ENCODE data around the gene HMX3.

Gene HMX3

DNA sequence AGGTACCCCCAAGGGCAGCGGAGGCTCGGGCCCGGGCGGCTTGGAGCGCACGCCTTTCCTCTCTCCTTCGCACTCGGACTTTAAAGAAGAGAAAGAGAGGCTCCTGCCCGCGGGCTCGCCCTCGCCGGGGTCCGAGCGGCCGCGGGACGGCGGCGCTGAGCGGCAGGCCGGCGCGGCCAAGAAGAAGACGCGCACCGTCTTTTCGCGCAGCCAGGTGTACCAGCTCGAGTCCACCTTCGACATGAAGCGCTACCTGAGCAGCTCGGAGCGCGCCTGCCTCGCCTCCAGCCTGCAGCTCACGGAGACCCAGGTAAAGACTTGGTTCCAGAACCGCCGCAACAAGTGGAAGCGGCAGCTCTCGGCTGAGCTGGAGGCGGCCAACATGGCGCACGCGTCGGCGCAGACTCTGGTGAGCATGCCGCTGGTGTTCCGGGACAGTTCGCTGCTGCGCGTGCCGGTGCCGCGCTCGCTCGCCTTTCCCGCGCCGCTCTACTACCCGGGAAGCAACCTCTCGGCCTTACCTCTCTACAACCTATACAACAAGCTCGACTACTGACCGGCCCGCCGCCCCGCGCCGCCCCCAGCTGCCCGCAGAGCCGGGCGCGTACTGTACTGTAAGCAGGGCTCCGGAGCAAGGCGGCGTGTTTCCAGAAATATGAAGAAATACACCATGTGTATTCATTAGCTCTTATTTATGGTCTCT lies 13.9 kb downstream of the HMX3 start:
- DNase-seq, result no peak
- H3K4me3 Mint-ChIP-seq, result peak overlapping the region; percentile 72

DNA sequence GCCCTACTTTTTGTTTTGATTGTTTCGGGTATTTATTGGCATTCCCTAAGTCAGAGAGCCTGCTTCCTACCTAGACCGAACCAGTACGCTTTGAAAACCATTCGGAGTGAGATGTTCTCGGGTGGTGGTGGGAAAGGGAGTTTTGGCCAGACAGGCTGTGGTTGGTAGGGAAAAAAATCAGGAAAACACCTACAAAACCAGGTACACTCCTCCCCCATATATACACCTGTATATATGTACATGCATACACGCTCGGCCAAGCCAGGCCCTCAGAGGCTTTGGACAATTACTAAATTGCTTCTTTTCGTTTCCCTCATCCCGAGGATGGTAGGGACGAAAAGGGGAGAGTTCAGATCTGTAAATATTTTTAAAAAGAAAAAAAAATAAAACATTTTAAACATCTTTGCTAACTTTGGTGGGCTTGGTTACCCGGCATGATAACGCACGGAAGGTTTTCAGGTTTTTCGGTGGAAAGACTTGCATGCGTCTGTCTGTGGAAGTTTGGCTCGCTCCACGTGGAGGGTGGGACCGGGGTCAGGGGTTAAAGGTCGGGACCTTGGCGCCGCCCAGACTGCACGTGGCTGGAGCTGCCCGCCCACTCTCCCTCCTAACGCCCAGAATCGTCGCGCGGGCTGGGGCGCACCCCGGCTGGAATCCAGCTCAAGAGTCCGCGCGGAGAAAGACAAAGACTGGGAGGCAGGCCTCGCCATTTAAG lies 14.7 kb downstream of the HMX3 start:
- no peak for ATAC-seq
- Mint-ChIP-seq H3K9me3 (no peaks in the 10 kb centered on the region), H3K36me3 (ENCODE audit: low read depth) (peaks cover 11% of the 10 kb centered on the region), H3K4me3 (peak overlapping the region; percentile 72), H3K27me3 (peaks cover 47% of the 10 kb centered on the region), H3K27ac (no peak overlapping the region), H3K4me1 (peaks cover 63% of the 10 kb centered on the region)
- no peak for DNase-seq

More for the DNA sequence above, 13.9 kb downstream of the HMX3 start:
- Mint-ChIP-seq H3K9me3 (no peaks in the 10 kb centered on the region), H3K4me1 (peaks cover 66% of the 10 kb centered on the region), H3K27ac (no peak overlapping the region), H3K27me3 (peaks cover 54% of the 10 kb centered on the region), H3K36me3 (ENCODE audit: low read depth) (peaks cover 4% of the 10 kb centered on the region)
- no peak for ATAC-seq

GRCh38 chr10:123150986-123151736 lies 15.4 kb downstream of the HMX3 start:
- H3K27me3 Mint-ChIP-seq, result peaks cover 42% of the 10 kb centered on the region
- peaks cover 18% of the 10 kb centered on the region for H3K36me3 Mint-ChIP-seq (ENCODE audit: low read depth)
- peaks cover 2% of the 10 kb centered on the region for H3K9me3 Mint-ChIP-seq
- ATAC-seq (no peak), DNase-seq (no peak)
- H3K4me3 Mint-ChIP-seq, result peak overlapping the region; percentile 72
- peaks cover 64% of the 10 kb centered on the region for H3K4me1 Mint-ChIP-seq
- H3K27ac Mint-ChIP-seq, result no peak overlapping the region

DNA sequence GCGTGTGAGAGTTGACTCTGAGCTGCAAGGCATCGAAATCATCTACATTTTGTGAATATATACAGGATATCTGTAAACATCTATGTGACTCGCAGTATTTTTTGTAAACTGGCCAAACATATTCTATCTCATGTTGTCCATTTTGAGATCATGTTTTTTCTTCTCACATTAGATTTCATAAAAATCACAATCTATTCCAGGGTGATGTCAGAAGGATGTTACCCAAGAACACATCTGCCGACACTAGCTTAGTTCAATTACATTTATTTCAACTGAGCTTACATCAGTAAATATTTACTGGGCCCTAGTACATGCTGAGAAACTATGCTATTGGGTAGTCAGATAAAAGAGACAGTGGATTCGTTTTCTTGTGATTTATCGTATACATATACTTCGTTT lies 16.0 kb downstream of the HMX3 start:
- H3K9me3 Mint-ChIP-seq, result peaks cover 4% of the 10 kb centered on the region
- H3K4me3 Mint-ChIP-seq, result peak overlapping the region; percentile 72
- peaks cover 24% of the 10 kb centered on the region for H3K36me3 Mint-ChIP-seq (ENCODE audit: low read depth)
- no peak for DNase-seq
- peaks cover 39% of the 10 kb centered on the region for H3K27me3 Mint-ChIP-seq
- no peak for ATAC-seq
- H3K4me1 Mint-ChIP-seq, result peaks cover 67% of the 10 kb centered on the region
- H3K27ac Mint-ChIP-seq, result no peak overlapping the region

DNA sequence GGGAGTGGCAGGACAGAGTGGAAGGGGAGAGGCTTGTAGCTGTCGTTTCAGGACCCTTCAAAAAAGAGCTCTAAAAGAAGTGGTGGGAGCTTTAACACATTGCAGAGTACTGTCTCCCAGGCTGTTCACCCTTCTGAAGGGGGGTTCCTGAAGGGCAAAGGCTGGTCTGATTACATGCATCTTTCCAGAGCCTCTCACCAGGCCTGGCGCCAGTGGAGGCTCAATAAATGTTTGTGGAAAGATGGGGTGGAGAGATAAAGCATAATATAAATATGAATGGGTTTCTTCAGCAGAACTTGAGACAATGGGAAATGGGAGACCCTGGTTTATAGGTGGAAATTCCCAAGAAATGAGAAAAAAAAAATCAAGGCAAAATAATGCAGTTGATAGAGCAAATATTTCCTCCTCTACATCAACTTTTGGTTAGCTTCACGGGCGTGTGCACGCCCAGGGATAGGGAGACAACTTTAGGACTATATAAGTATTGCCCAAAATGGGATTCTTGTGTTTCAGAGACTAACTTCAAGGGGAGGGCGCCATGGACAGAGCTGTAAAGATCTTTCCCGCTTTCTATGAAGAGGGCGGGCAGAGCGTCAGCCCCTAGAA lies 17.8 kb downstream of the HMX3 start:
- peaks cover 79% of the 10 kb centered on the region for H3K4me1 Mint-ChIP-seq
- ATAC-seq, result no peak
- H3K4me3 Mint-ChIP-seq, result peak overlapping the region; percentile 98
- peaks cover 4% of the 10 kb centered on the region for H3K9me3 Mint-ChIP-seq
- H3K27me3 Mint-ChIP-seq, result peaks cover 32% of the 10 kb centered on the region
- no peak for DNase-seq
- peaks cover 43% of the 10 kb centered on the region for H3K36me3 Mint-ChIP-seq (ENCODE audit: low read depth)
- peak overlapping the region; percentile 100 for H3K27ac Mint-ChIP-seq

DNA sequence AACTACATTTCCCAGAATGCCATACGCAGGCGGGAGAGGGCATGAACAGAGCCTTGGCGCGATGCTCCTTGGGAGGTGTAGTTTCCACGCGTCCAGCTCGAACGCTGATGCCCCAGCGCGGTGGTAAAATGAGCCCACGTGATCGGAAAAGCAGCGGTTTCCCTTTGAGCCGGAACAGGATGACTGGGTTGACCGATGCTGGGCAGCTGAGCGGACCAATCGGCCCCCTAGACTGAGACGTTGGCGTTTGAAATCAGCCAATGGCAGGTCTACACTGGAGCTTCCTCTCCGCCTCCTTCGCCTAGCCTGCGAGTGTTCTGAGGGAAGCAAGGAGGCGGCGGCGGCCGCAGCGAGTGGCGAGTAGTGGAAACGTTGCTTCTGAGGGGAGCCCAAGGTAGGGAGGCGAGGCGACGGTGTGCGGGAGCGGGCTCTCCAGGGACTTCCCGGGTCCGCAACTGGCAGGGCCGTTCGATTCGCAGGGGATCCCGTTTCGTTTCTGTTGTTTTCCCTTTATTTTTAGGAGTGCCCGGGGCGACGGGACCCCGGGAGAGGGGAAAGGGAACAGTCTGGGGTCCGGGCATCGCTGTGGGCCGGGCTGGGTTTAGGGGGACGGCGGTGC lies 18.4 kb downstream of the HMX3 start, which contains the start of gene BUB3:
BUB3 (plus strand) TSS at position 311 of the 619 bp plus-strand sequence. CDS start 516 bp downstream, outside the sequence.
- DNase-seq (peak; percentile 92), ATAC-seq (peak; percentile 94)
- peaks cover 27% of the 10 kb centered on the region for H3K27me3 Mint-ChIP-seq
- H3K4me1 Mint-ChIP-seq, result peaks cover 80% of the 10 kb centered on the region
- H3K27ac Mint-ChIP-seq, result peak within 1 kb of the TSS; percentile 100
- H3K4me3 Mint-ChIP-seq, result peak within 1 kb of the TSS; percentile 98
- H3K9me3 Mint-ChIP-seq, result peaks cover 4% of the 10 kb centered on the region
- H3K36me3 Mint-ChIP-seq (ENCODE audit: low read depth), result peaks cover 48% of the 10 kb centered on the region

DNA sequence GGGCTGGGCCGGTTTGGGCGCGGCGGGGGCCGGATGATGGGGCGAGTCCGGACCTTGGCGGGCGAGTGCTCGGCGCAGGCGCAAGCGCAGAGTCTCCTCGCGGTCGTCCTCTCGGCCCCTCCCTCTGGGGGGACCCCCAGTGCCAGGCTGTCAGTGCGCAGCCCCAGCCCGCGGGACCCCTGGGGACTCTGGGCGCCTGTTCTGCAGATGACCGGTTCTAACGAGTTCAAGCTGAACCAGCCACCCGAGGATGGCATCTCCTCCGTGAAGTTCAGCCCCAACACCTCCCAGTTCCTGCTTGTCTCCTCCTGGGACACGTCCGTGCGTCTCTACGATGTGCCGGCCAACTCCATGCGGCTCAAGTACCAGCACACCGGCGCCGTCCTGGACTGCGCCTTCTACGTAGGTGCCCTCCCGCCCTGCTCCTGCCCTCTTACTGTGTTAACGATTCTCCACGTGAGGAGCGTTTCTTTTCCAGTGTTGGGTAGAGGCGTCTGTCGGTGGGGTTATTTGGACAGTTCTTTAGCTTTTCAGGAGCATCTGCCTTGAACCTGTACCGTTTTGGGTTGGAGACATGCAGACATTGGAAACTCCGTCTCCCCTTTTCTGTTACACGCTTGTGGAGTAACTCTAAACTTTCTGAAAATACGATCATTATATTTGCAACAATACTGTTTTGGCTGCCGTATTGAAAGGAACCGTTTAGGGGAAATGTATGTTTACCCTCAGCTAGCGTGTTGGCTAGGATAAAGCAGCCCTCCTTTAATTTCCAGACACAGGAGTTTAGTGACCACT lies 19.1 kb downstream of the HMX3 start:
- ATAC-seq, result peak; percentile 51
- DNase-seq, result peak; percentile 74
- peaks cover 23% of the 10 kb centered on the region for H3K27me3 Mint-ChIP-seq

GRCh38 chr10:123156078-123156477 lies 20.3 kb downstream of the HMX3 start:
- no peak for ATAC-seq
- no peak for DNase-seq
- H3K9me3 Mint-ChIP-seq, result peaks cover 4% of the 10 kb centered on the region
- H3K4me1 Mint-ChIP-seq, result peaks cover 84% of the 10 kb centered on the region
- H3K36me3 Mint-ChIP-seq (ENCODE audit: low read depth), result peaks cover 66% of the 10 kb centered on the region
- peak overlapping the region; percentile 73 for H3K27ac Mint-ChIP-seq
- peak overlapping the region; percentile 98 for H3K4me3 Mint-ChIP-seq
- peaks cover 14% of the 10 kb centered on the region for H3K27me3 Mint-ChIP-seq

More for the DNA sequence above, 19.1 kb downstream of the HMX3 start:
- peak overlapping the region; percentile 100 for H3K27ac Mint-ChIP-seq
- H3K9me3 Mint-ChIP-seq, result peaks cover 4% of the 10 kb centered on the region
- H3K4me1 Mint-ChIP-seq, result peaks cover 84% of the 10 kb centered on the region
- peaks cover 54% of the 10 kb centered on the region for H3K36me3 Mint-ChIP-seq (ENCODE audit: low read depth)
- H3K4me3 Mint-ChIP-seq, result peak overlapping the region; percentile 98

DNA sequence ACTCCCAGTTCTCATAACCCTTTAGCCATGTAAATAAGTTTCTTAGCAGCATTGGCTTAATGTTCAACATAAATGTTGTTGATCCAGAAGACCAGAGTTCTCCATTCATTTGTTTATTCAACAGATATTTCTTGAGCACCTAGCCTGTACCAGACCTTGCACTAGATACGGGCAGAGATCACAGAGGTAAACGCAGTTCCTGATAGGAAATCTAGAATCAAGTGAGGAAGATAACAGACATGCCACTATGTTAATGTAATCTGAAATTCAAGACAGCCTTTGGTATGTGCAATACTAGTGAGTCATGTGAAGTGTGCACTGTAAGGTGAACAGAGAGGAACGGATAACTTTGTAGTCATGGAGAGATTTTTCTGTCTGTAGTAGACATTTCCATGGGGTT lies 21.4 kb downstream of the HMX3 start:
- ATAC-seq (no peak), DNase-seq (no peak)
- peaks cover 82% of the 10 kb centered on the region for H3K4me1 Mint-ChIP-seq
- H3K9me3 Mint-ChIP-seq, result peaks cover 4% of the 10 kb centered on the region
- H3K27ac Mint-ChIP-seq, result peak overlapping the region; percentile 67
- H3K4me3 Mint-ChIP-seq, result peak overlapping the region; percentile 98
- H3K36me3 Mint-ChIP-seq (ENCODE audit: low read depth), result peaks cover 76% of the 10 kb centered on the region
- peaks cover 4% of the 10 kb centered on the region for H3K27me3 Mint-ChIP-seq

GRCh38 chr10:123158682-123159081 lies 22.9 kb downstream of the HMX3 start:
- H3K4me3 Mint-ChIP-seq, result peak overlapping the region; percentile 98
- peaks cover 74% of the 10 kb centered on the region for H3K4me1 Mint-ChIP-seq
- DNase-seq (no peak), ATAC-seq (no peak)
- H3K36me3 Mint-ChIP-seq (ENCODE audit: low read depth), result peaks cover 88% of the 10 kb centered on the region
- H3K27me3 Mint-ChIP-seq, result peaks cover 4% of the 10 kb centered on the region
- H3K27ac Mint-ChIP-seq, result peak overlapping the region; percentile 80
- H3K9me3 Mint-ChIP-seq, result peaks cover 4% of the 10 kb centered on the region

DNA sequence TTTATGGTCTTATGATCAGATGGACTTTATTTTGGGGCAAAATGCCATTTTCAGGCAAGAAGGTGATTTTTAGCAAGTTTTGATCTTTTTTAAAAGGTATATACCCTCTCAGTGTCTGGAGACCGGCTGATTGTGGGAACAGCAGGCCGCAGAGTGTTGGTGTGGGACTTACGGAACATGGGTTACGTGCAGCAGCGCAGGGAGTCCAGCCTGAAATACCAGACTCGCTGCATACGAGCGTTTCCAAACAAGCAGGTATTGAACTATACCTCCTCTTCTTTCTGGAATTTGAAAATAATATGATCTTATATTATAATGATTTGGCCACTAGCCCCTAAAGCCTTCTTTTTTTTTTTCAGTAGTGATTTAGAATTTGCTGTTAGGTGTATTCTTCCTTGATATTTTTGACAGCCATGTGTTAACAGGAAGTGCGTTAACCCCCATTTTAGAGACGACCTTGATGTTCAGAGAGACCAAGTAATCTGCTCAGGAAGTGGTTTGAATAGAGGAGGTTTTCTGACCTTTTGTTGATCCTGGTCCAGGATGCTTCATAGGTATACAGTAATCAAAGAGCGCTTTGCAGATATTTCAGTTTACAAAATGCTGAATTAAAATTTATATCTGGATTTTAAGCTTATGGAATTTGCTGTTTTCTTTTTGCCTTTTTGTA lies 24.7 kb downstream of the HMX3 start:
- no peaks in the 10 kb centered on the region for H3K27me3 Mint-ChIP-seq
- ATAC-seq (peak; percentile 90), DNase-seq (no peak)
- H3K9me3 Mint-ChIP-seq, result peaks cover 4% of the 10 kb centered on the region
- H3K4me1 Mint-ChIP-seq, result peaks cover 64% of the 10 kb centered on the region
- H3K27ac Mint-ChIP-seq, result peak overlapping the region; percentile 80
- peak overlapping the region; percentile 98 for H3K4me3 Mint-ChIP-seq
- H3K36me3 Mint-ChIP-seq (ENCODE audit: low read depth), result peaks cover 90% of the 10 kb centered on the region

- H3K4me1 Mint-ChIP-seq, result peaks cover 26% of the 10 kb centered on the region
- DNase-seq, result no peak
- H3K27ac Mint-ChIP-seq, result no peak overlapping the region
- no peak overlapping the region for H3K4me3 Mint-ChIP-seq
- H3K9me3 Mint-ChIP-seq, result no peaks in the 10 kb centered on the region
- ATAC-seq, result no peak
- H3K36me3 Mint-ChIP-seq (ENCODE audit: low read depth), result peaks cover 81% of the 10 kb centered on the region
- H3K27me3 Mint-ChIP-seq, result no peaks in the 10 kb centered on the region
Observed at GRCh38 chr10:123164319-123164718, 28.5 kb downstream of the HMX3 start.

Measured in activated naive CD8-positive, alpha-beta T cell treated with anti-CD3 and anti-CD28 coated beads, Interleukin-2, amount 50 U/mL, for 24 hours (primary cell).